GM23248 (cell line): ENCODE measurements around the gene CA5A.

ENCODE experiments used
- EZH2 ChIP-seq: fragments of 200-600 bp; sonication (generic); IDR thresholded peaks from 2 replicates; pipeline ENCODE4 v1.6.1; 2018; ENCODE audit warnings: antibody characterized with exemption, mild to moderate bottlenecking; ENCODE audit not compliant: insufficient read depth, poor library complexity, severe bottlenecking
- EZH2phosphoT487 ChIP-seq: fragments of 200-600 bp; sonication (generic); IDR thresholded peaks from 2 replicates; pipeline ENCODE4 v1.6.1; 2018; ENCODE audit warnings: antibody characterized with exemption, moderate library complexity, mild to moderate bottlenecking, low read depth; ENCODE audit not compliant: insufficient read depth

GRCh38 chr16:87929986-87930385, 6.3 kb downstream of the CA5A start:
- TF ChIP-seq EZH2 = no peak
- TF ChIP-seq EZH2phosphoT487 = no peak
